ENCODE results near the gene FBXW7.
A peak's percentile ranks its signal among the peaks of the same experiment; 100 is the strongest.

FBXW7 gene

DNA sequence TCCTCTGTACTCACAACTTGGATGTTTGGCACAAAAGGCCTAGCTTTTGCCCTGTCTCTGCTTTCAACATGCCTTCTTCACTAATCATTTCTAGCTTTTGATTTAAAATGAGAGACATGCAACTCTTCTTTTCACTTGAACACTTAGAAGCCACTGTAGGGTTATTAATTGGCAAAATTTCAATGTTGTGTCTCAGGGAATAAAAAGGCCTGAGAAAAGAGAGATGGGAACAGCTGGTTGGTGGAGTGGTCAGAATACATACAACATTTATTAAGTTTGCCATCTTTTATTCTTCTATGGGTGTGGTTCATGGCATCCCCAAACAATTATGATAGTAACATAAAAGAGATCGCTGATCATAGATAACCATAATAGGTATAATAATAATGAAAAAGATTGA lies 114.3 kb downstream of the FBXW7 start:
- DNase-seq: no peak

DNA sequence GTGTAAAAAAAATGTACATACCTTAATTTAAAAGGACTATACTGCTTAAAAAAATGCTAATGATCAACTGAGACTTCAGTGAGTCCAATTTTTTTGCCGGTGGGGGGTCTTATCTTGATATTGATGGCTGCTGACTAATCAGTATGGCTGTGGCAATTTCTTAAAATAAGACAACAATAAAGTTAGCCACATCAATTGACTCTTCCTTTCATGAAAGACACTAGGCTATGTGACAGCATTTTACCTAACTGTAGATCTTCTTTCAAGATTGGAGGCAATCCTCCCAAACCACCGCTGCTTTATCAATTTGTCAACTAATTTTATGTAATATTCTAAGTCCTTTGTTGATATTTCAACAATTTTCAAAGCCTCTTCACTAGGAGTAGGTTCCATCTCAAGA lies 116.1 kb downstream of the FBXW7 start:
- no peak for DNase-seq

DNA sequence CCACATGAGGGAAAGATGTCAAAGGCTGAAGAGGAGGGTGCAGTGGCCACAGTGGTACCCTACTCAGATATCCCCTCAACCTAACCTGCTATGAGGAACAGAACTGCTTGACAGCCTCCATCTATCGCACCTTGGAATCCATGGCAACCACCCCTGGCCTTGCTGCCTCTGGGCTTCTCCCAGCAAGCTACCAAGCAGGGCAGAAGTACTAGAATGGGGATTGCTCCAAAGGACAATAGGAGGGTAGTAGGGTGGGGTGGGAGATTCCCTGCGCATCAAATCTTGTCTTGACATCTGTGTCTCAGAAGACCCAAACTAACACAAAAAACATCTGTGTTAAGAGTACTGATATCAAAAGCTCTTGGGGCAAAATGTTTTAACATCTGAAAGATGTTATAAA lies 118.2 kb downstream of the FBXW7 start:
- no peak for DNase-seq

DNA sequence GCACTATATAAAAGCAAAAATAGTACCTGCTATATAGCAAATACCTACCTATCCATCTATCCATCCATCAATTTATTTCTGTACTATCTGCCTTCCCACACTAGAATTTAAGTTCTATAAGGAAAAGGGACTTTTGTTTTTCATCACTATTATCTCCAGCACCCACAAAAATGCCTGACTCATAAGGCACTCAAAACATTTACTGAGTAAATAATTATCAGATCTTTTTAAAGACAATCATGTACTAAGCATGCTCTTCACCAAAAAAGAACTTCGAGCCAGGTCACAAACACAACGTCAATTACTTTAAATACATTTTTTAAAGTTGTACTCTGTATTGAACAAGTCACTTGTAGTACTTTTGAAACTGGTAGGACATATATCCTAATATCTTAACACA lies 119.9 kb downstream of the FBXW7 start:
- DNase-seq: no peak

DNA sequence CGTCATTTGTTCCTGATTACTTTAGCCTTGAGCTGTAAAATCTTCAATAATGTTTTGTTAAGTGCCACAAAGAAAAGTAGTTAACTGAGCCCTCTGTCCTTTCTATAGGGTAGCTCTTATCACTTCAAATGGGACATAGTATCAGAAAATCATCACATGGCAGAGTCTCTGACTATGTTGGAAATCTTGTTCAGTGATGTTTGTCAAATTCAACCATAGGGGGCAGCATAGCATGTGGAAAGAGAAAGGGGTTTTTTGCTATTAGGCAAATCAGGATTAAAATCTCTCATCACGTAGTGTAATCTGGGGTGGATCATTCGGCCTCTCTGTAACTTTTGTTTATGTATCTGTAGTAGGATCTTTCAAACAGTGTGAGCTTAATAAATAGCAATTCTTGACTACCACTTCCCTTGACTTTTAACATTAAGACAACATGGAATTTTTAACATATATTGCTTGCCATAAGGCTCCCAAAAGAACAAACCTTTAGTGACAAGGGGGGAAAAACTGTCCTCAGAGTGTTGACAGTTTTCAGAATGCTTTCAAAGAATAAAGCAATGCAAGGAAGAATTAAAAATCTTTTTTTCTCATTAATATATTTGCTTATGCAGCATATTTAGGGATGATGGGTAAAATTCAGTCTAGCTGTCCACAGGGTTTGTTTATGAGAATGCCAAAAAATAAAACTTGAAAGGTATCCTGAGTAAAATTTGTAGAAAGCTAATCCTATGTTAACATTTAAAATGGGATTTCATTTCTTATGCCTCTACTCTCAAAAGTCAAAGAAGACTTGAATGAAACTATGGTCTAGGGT lies 127.2 kb downstream of the FBXW7 start:
- peak; percentile 16 for DNase-seq

DNA sequence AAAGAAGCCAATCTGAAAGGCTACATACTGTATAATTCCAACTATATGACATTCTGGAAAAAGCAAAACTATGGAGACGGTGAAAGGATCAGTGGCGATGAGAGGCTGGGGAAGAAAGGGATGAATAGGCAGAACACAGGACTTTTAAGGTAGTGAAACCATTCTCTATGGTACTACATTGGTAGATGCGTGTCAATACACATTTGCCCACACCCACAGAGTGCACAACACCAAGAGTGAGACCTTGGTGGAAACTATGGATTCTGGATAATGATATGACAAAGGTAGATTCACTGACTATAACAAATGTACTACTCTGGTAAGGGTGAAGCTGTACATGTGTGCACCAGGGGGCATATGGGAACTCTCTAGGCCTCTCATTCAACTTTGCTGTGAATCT lies 134.5 kb downstream of the FBXW7 start:
- DNase-seq: no peak

DNA sequence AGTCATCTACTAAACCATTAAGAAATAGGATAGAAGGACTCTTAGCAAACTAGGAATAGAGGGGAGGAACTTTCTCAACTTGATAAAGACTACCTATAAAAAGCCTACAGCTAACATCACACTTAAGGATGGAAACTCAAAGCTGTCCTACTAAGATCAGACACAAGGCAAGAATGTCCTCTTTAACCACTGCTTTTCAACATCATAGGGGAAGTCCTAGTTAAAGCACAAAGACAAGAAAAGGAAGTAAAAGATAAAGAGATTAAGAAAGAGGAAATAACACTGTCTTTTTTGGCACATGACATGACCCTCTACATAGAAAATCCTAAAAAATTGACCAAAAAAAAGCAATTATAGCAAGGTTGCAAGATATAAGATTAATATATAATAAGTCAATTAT lies 136.6 kb downstream of the FBXW7 start:
- DNase-seq: no peak

DNA sequence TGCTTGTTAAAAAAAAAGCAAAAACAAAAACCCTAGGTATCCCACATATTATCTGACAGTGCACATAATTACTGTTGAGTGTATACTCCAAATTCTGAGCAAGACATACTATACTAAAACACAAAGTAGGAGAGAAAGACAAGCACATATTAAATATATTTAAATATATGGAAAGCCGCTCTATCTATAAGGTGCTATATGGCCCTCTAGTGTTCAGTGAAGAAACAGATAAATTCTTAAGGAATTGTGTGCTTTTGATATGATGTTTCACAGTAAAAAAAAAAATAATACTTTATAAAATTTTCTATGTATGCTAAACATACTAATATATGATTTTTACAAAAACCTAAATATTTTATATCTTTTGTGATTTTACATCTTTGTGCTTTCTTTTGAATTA lies 137.8 kb downstream of the FBXW7 start:
- DNase-seq: peak; percentile 44

DNA sequence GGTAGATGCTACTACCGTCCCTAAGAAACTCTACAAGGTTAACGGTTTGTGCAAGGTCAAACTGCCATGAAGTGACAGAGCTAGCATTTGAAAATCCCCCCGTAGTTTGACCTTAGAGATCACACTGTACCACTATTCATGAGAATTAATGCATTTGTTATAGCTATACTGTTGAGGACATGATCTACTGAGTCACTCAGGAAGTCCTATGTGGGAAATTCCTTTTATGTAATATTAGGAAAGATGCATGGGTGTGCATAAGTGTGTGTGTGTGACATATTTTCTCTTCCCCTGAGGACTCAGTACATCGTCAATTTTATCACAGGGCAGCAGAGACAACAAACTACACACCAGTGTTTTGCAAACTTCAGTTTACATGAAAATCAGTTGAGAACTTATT lies 141.1 kb downstream of the FBXW7 start:
- DNase-seq: no peak

DNA sequence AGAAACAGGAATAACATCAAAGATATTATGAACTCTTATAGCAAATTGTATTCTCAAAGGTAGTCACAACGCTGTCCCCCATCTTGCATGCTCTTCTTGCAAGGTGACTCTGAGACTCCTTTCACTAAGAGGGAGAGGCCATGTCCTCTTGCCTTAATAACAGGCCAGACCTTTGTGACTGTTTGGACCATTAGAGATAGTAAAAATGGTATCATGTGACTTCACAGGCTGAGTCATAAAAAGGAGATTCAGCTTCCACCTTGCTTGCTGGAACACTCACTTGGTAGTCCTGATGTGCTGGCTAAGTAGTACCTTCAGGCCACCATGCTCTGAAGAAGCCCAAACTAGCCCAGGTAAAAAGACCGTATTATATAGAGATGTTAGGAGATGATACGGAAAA lies 143.8 kb downstream of the FBXW7 start:
- DNase-seq: no peak

DNA sequence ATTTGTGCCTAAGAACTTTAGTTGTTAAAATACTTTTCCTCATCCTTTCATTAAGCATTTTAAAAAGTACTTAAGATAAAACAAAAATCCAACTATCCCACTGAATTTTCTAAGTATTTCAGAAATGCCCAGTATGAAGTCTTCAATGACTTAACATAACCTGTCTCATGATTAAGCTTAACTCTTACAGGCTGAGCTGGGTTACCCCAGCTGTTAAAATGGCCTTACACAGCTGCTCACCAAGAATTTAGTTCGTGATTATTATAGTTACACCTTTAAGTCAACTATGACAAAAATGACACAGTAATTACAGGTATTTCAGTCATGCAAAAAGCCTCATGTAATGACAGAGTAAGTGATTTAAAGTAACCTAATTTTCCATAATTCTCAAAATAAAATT lies 145.7 kb downstream of the FBXW7 start:
- DNase-seq: no peak

DNA sequence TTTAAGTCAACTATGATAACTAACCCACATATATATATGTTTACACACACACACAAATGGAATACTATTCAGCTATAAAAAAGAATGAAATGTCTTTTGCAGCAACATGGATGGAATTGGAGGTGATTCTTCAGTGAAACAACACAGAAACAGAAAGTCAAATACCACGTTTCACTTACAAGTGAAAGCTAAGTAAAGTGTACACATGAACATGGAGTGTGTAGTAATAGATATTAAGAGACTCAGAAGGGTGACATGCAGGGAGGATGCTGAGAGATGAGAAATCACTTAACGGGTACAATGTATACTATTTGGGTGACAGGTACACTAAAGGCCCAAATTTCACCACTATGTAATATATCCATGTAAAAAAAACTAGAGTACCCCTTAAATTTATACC lies 146.5 kb downstream of the FBXW7 start:
- no peak for DNase-seq

DNA sequence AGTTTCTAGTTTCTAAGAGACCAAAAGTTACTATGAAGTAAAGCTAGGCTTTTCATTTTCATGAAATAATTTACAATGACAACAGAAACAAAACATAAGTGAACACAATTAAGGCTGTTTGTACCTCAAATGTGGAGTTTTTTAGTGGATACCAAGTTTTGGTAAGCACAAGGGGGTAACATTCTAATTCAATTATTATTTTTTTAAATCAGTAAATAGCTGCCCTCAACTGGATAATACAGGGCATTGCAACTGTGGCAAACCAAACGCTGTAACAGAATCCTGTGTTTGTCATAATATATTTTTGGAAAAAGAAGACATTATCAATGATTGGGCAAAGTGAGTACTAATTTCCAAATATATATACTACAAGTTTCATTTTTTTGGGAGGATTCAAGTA lies 150.3 kb downstream of the FBXW7 start:
- DNase-seq: no peak

DNA sequence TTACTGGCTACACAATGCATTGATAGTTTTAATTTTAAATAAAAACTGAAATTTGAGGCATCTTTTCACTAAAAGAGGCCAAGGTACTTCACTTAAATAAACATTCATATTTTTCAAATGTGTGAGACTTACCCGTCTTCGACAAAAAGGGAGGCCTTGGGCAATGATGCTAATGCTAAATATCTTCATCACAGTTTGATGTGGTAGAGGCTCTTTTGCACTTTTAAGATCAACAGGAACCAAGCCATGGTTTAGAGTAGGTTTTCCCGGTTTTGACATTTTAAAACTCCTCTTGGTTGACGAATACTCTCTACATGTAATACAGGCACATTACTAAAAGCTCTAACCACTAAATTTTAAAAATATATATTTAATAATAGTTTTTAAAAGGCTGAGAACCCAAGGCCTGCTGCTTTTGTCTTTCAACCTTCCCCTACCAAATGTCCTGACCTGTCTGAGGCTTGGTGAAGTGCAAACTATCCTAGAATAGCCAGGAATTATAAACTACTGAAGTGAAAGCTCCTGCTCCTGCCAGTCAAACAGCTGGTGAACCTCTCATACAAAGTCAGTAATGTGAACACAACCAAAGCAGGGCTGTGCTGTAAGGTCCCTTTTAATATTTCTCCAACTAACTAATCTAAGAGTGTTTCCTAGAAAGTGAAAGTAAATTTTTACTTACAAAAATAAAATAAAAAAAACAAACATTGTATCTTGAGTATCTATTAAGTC lies 153.7 kb downstream of the FBXW7 start:
- DNase-seq: no peak

DNA sequence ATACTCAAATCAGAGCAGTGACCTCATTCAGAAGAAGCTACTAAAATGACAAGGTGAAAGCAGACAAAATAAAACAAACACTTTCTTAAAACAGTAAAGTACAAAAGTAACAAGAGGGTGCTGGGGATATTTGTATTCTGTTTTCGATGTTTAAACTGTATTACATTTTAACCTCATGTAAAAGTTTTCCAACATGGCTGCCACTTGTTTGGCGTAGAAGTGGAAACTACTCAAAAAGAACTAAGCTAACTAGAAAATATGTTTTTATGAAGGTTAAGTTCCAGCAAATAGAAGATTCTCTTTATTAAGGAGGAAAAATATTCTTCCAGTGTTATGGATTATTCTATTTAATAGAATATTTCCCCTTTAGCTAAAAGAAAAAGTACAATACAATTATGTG lies 155.0 kb downstream of the FBXW7 start:
- no peak for DNase-seq

DNA sequence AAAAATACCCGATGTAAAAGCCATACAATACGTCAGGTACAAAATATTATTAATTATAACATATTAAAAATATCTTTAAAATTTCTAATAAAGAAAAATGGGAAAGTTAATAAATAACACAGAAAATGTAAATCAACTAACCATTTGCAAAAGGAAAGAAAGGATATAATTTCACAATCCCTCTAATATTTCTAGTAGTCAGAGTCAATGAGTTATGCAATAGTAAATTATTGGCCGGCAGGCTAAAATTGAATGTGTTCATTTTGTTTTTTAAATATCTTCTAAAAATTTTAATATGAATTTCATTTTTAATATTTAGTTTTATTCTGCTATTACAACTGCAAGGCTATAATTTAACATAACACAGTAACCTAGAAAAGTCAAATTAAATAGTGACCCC lies 155.7 kb downstream of the FBXW7 start:
- no peak for DNase-seq

DNA sequence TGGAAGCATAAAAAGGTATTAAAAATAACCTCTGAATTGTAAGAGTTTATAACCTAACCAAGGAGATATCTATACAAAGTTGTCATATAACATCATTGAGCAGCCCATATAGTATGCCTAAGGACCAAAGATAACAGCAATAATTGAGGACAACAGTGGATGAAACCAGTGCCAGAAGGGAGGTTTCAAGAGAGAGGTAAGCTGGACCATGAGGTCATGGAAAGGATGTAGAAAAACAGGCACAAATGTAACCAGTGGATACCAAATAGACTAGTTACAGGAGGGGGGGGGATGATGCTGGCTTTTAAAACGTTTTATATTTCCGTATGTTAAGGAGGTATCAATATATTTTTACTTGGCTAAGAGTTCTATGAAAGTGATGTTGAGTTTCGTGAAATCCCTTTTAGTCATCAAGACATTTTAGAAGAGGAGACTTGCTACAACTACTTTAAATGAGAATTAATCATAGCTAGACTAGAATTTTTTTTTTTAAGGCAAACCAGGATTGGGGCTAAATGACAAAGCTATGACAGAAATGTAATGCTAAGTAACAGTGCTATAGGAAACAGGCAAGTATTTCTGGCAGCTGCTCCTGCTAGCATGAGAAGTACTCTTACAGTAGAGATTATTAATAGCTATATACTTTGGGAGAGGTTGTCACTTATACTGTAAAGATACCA lies 161.1 kb downstream of the FBXW7 start:
- no peak for DNase-seq

DNA sequence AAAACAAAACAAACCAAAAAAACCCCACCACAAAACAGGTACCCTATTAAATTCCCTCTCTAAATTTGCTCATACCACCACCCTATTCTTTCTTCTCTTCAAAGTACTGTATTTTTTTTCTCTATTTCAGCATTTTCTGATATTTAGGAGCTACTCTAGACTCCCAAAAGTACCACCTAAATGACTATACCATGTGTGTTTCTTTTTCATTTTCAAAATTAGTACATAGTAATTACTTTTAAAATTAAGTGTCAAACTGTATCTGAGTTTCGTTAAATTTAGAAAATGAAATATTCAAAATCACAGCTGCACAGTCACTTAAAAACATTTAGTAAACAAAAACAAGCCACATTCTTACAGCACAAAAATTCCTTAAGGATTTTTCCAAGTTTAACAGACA lies 161.7 kb downstream of the FBXW7 start:
- DNase-seq: no peak

DNA sequence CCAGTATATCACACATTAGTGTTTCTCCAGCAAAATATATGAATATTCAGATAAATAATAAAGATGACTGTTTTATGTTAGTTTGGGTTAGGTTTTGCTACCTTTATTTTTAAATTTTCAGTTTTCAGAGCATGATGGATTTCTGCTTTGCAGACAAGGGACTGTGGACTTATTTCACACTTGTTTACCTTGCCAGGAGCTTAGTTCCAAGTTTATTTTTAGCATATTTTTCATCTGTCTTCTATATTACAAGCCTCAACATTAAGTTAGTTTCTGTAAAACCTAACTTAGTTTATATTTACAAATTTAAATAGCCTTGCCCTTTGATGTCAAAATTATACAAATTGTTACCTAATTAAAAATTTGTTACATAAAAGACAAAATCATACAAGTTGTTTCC lies 163.4 kb downstream of the FBXW7 start:
- no peak for DNase-seq

DNA sequence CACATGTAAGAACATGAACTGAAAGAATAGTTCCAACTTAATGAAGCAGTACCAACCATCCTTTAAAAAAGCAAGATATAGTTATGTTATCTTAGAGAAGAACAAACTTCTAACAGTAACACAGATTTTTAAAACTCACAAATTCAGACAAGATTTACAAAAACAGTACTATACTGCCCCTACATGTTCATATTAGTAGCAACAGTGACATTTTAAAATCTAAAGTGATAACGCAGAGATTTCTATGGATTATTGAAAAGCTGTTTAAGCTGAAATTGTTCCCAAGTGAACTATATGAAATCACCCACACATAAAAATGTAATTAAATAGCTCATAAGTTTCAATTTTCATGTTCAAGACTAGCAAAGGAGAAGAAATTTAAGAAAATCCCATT lies 166.0 kb downstream of the FBXW7 start:
- no peak for DNase-seq

DNA sequence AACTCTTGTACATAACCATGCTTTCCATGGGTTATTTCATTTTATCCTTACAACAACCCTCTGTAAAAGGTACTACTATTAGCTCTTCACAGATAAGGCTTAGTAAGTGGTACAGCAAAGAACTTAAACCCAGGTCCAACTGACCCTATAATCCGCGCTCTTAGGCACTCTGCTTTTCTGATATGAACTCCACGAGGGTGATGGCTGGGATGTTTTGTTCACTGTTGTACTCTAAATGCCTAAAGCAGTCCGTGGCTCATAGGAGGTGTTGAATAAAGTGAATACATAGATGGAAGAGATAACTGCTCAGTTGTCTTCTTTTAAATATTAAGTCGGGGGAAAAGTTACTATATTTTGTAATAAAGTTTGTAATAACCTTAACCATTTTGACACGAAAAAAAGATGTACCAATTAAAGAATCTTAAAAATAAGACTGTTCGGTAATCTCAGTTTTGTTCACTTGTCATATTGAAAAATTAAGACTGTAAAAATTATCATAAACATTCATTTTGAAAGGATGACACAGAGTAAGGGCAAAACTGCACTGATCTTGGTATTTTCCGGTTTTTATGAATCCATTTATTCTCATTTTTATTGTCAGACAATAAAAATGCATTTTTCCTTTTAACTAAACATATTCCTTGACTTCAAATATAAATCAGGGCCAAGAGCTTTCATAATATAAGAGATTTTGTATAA lies 166.5 kb downstream of the FBXW7 start:
- DNase-seq: no peak

DNA sequence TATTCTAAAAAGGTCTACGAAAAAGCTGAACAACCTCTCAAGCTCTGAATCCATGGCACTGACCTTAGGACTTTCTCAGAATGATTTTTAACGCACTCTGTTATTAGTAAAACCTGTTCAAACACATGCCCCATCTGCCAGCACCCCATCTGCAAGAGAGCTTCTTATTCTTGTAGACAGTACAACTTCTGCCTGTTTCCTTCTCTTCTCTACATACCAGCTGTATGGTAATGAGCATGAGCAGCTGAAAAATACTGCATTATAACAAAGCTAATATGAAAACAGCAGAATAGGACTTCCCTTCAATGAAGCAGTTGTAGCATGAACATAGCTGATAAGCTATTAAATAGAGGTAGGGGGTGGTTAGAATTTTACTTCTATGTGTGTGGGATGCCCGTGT lies 167.9 kb downstream of the FBXW7 start:
- peak; percentile 95 for DNase-seq

DNA sequence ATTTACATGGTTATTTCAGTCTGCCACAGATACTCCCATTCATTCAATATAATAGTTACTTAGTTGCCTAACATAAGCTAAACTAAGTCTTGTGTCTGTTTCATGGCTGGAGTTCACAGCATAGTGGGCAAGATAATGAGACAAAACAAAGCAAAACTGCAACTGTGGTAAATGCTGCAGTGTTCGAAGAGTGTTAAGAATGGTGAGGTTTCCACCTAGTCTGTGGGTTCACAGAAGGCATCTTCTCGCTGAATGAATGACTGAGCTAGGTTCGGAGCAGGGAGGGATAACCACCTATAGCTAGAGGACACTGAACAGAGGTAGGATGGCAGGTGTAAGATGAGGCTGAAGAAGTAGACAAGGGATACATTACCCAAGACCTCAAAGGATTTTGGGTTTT lies 171.0 kb downstream of the FBXW7 start:
- DNase-seq: no peak

DNA sequence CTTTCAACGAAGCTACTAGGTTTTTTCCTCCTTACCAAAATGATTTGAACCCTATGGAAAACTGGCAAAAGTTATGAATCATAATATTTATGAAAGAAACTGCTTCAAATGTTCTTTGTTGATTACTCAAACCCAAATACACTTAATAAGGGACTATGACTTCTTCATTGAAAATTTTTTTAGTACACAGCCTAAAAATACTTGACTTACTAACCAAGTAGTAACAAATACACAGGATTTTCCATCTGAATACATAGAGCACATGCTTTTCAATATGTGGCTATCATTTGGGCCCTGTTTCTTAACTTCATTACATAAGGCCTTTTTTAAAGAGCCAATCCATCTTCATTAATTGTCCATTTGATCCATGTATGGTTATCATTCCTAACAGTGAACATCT lies 171.5 kb downstream of the FBXW7 start:
- DNase-seq: no peak
